Astrocyte (in vitro differentiated cells and primary cell): Measurements from ENCODE around the gene MYCBPAP.

Source experiments
- EZH2 ChIP-seq: IDR thresholded peaks from 2 replicates; pipeline ENCODE4 v1.6.1; 2012; ENCODE audit warnings: mild to moderate bottlenecking, low read length, inconsistent platforms; ENCODE audit not compliant: insufficient read depth
- TF ChIP-seq, protein P1 (sequence below): IDR thresholded peaks from 2 replicates; pipeline ENCODE4 v1.5.1; 2011; ENCODE audit warnings: low read depth, mild to moderate bottlenecking, inconsistent platforms, low read length, moderate library complexity; ENCODE audit not compliant: insufficient read depth

- TF ChIP-seq, protein P1, sequence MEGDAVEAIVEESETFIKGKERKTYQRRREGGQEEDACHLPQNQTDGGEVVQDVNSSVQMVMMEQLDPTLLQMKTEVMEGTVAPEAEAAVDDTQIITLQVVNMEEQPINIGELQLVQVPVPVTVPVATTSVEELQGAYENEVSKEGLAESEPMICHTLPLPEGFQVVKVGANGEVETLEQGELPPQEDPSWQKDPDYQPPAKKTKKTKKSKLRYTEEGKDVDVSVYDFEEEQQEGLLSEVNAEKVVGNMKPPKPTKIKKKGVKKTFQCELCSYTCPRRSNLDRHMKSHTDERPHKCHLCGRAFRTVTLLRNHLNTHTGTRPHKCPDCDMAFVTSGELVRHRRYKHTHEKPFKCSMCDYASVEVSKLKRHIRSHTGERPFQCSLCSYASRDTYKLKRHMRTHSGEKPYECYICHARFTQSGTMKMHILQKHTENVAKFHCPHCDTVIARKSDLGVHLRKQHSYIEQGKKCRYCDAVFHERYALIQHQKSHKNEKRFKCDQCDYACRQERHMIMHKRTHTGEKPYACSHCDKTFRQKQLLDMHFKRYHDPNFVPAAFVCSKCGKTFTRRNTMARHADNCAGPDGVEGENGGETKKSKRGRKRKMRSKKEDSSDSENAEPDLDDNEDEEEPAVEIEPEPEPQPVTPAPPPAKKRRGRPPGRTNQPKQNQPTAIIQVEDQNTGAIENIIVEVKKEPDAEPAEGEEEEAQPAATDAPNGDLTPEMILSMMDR: no peak
- no peak for TF ChIP-seq EZH2
These were observed 10.3 kb downstream of the MYCBPAP start for GRCh38 chr17:50518384-50519023.
